Left ventricle myocardium inferior (tissue), 1 donor: ENCODE measurements around the gene C19orf53. TPM values are rescaled to one million over a fixed set of nuclear protein-coding genes. Genes with fewer than 3 reads are reported as not detected.
"Not testable (repeated sequence)": the region's sequence is repeated elsewhere in the genome, so short reads cannot be mapped to it uniquely, and the experiment has no call there.

Source experiments
- DNase-seq: peaks from one replicate; pipeline ENCODE4 v3.0.0-alpha.2; 2020
- H3K27ac ChIP-seq: fragments of 200-600 bp; replicated peaks from 2 replicates; pipeline ENCODE4 v1.8.0; 2021
- H3K27me3 ChIP-seq: fragments of 200-600 bp; 2 replicates; pipeline ENCODE4 v1.8.0; 2021; ENCODE audit warnings: low read depth
- H3K36me3 ChIP-seq: fragments of 200-600 bp; 2 replicates; pipeline ENCODE4 v1.8.0; 2021
- H3K4me1 ChIP-seq: fragments of 200-600 bp; 2 replicates; pipeline ENCODE4 v1.8.0; 2021
- H3K4me3 ChIP-seq: fragments of 200-600 bp; 2 replicates; pipeline ENCODE4 v1.8.0; 2021; ENCODE audit warnings: mild to moderate bottlenecking, moderate library complexity
- H3K9me3 ChIP-seq: fragments of 200-600 bp; replicated peaks from 2 replicates; pipeline ENCODE4 v1.8.0; 2021
- CTCF ChIP-seq: fragments of 200-600 bp; IDR thresholded peaks from 2 replicates; pipeline ENCODE4 v1.8.0; 2021; ENCODE audit warnings: antibody characterized with exemption, mild to moderate bottlenecking, borderline replicate concordance
- intact Hi-C: fragments of 100-400 bp; cut with micrococcal nuclease; formaldehyde crosslinking; loops from one replicate; pipeline ENCODE4 v1.11.0; 2022
- total RNA-seq: library from RNA; stranded (reverse); fragmentation: NEBNext Ultra II Directional; extraction: Animal tissue kit (Norgen Biotek cat#: 25700); gene quantifications from one replicate; pipeline ENCODE4 v1.2.1, GENCODE V29; 2021
- donor health status: DM: no; HTN: yes; CAD: no; lungs with severe emphysema.

Gene C19orf53
- total RNA-seq, 1 donor from 2014 or later = 97.7 TPM

DNA sequence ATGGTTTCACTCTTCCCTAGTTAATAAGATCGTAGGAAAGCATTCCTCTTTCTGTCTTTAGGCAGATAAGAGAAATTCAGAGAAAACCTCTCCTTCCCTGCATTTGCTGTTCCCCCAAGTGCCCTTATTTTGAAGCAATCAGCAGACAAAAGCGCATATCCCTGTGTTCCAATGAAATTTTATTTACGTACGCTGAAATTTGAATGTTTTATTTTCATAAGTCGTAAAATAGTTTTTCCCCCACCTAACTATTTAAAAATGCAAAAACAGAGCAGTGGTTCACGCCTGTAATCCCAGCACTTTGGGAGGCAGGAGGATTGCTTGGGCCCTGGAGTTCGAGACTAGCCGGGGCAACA is 27.2 kb upstream of the C19orf53 start:
- DNase-seq = no peak
- Histone ChIP-seq H3K4me3 (peak overlapping the region; percentile 89), H3K36me3 (peaks cover 7% of the 10 kb centered on the region), H3K4me1 (peaks cover 28% of the 10 kb centered on the region), H3K9me3 (no peaks in the 10 kb centered on the region), H3K27ac (peak overlapping the region; percentile 92), H3K27me3 (no peaks in the 10 kb centered on the region)
- TF ChIP-seq CTCF = no peak
- intact Hi-C loops = no loop called here

DNA sequence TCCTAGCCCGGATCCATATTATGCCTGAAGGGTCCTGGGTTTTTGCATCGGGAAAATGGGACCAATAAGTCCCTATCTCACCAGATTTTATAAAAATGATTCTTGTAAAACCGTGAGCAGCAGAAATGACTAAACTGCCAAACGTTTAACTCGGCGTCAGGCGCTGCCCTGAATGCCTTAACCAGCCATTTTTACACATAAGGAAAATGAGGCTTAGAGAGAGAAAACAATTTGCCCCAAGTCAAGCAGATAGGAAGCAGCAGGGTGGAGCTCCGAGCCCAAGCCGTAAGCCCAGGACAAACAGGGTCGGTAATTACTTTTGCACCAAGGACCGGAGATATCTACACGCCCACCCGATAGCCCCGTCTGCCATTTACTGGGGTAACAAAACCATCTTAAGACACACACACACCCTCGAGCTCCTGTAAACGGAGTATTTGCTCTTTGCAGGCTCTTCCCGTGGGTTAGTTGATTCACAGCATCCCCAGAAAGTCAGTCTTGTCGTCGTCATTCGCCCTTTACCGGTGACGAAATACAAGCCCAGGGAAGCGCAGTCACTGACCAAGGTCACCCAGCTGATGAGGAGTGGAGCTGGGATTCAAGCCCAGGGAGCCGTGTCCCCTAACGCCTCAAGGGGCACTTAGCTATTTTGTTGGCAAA is 26.0 kb upstream of the C19orf53 start:
- Histone ChIP-seq H3K27me3 (no peaks in the 10 kb centered on the region), H3K4me1 (peaks cover 28% of the 10 kb centered on the region), H3K36me3 (peaks cover 19% of the 10 kb centered on the region), H3K27ac (peak overlapping the region; percentile 92), H3K9me3 (no peaks in the 10 kb centered on the region), H3K4me3 (peak overlapping the region; percentile 89)
- no peak for DNase-seq
- no peak for TF ChIP-seq CTCF
- intact Hi-C loops = no loop called here

GRCh38 chr19:13751436-13751835 is 22.8 kb upstream of the C19orf53 start:
- peaks cover 28% of the 10 kb centered on the region for H3K4me1 ChIP-seq
- H3K9me3 ChIP-seq = no peaks in the 10 kb centered on the region
- peaks cover 50% of the 10 kb centered on the region for H3K36me3 ChIP-seq
- intact Hi-C loops = no loop called here
- H3K27me3 ChIP-seq = no peaks in the 10 kb centered on the region
- no peak overlapping the region for H3K27ac ChIP-seq
- H3K4me3 ChIP-seq = no peak overlapping the region
- no peak for TF ChIP-seq CTCF
- DNase-seq = no peak

DNA sequence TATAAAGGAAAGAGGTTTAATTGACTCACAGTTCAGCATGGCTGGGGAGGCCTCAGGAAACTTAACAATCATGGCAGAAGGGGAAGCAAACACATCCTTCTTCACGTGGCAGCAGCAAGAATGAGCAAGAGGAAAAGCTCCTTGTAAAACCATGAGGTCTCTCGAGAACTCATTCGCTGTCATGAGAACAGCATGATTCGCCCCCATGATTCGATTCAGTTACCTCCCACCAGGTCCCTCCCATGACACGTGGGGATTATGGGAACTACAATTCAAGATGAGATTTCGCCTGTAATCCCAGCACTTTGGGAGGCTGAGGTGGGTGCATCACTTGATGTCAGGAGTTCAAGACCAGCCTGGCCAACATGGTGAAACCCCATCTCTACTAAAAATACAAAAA is 20.6 kb upstream of the C19orf53 start:
- DNase-seq, intact Hi-C loops, H3K9me3 ChIP-seq, H3K27me3 ChIP-seq, H3K4me3 ChIP-seq, H3K27ac ChIP-seq: not testable (repeated sequence)
- Histone ChIP-seq H3K4me1 (peaks cover 19% of the 10 kb centered on the region), H3K36me3 (peaks cover 72% of the 10 kb centered on the region)

DNA sequence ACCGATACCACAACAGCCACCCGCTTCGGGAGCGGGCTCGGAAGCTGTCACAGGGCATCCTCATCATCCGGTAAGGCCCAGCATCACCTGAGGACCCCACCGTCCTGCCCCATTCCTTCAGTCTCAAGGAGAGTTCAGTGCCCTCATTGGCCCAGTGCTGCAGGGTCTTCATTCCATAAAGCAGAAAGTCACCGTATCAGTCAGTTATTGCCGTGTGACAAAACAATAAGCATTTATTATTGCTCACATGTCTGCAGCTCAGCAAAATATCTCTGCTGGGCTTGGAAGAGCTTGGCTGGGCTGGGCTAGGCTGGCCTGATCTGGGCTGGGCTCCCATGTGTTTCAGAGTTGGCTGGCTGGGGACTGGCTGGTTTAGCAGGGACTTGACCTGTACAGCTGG is 18.0 kb upstream of the C19orf53 start:
- DNase-seq = no peak
- no peak for TF ChIP-seq CTCF
- H3K4me1 ChIP-seq = no peaks in the 10 kb centered on the region
- peaks cover 98% of the 10 kb centered on the region for H3K36me3 ChIP-seq
- no peak overlapping the region for H3K27ac ChIP-seq
- H3K9me3 ChIP-seq = no peaks in the 10 kb centered on the region
- intact Hi-C loops = no loop called here
- no peaks in the 10 kb centered on the region for H3K27me3 ChIP-seq
- H3K4me3 ChIP-seq = no peak overlapping the region

DNA sequence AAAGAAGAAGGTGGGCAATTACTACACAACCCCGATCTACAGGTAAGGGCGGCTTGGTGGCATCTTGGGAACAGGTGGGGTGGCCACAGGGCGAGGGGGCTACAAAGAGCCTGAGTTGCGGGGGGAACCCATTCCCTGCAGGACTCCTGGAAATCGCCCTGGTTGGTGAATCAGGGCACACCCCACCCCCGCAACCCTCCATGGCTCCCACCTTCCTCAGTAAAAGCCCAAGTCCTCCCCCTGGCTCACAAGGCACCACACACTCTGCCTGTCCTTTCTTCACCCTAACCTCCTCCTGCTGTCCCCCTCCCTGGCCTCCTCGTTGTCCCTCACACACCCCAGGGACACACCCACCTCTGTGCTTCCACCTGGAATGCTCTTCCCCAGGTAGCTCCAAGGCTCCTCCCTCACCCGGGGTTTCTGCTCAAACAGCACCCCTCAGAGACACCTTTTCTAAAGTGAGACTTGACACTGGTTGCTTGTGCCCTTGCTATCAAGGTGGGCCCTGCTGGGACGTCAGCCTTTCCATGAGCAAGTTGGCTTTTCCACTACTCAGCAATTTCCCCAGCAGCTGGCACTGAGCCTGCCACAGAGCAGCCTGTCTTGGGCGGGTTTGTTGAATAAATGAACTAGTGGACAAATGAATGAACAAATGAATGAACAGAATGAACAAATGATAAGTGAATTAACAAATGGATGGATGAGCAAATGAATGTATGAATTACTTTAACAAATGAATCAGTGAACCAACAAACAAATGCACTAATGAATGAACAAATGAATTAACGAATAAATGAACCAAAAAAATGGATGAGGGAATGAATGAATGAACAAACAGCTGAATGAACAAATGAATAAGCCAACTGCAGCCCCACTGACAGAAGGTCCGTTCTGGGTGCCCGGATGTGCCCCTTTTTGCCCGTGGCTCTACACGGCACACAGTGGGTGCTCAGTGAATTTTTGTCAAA is 16.2 kb upstream of the C19orf53 start:
- peaks cover 99% of the 10 kb centered on the region for H3K36me3 ChIP-seq
- intact Hi-C loops = no loop called here

More for the DNA sequence above, 16.2 kb upstream of the C19orf53 start:
- Histone ChIP-seq H3K27ac (no peak overlapping the region), H3K27me3 (no peaks in the 10 kb centered on the region), H3K4me1 (no peaks in the 10 kb centered on the region), H3K4me3 (no peak overlapping the region), H3K9me3 (no peaks in the 10 kb centered on the region)
- no peak for DNase-seq
- TF ChIP-seq CTCF = no peak
